ENCODE results near the gene CCDC12. TPM values are rescaled to one million over a fixed set of nuclear protein-coding genes. Genes with fewer than 3 reads are reported as not detected.

CCDC12 gene
- total RNA-seq, 6 experiments from 2014 or later: 14.6 to 24.2 (median 17.0) TPM

DNA sequence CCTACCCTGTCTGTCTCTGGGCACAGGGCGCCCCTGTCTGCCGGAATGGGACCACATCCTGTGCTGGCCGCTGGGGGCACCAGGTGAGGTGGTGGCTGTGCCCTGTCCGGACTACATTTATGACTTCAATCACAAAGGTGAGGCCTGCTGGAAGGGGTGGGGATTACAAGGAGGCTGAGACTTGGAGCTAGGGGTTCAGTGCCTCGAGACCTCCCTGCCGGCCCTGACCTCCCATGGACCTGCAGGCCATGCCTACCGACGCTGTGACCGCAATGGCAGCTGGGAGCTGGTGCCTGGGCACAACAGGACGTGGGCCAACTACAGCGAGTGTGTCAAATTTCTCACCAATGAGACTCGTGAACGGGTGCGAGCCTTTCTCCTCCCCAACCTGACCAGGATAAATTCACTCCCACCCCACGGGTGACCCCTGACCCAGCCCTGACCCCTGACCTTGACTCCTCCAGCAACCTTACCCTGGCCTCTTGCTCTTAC lies 78.7 kb downstream of the CCDC12 start:
- H3K4me1 ChIP-seq: no peaks in the 10 kb centered on the region
- no peaks in the 10 kb centered on the region for H3K27me3 ChIP-seq
- no peaks in the 10 kb centered on the region for H3K9me3 ChIP-seq
- WGBS (ENCODE audit: insufficient coverage, low coverage, low lambda C conversion rate, missing lambda C conversion rate): 73% methylated on average over 4 of the region's 15 CpGs
- intact Hi-C loops (cut with DNase I): loop anchor here in 1 of 2 donors (5.0 kb wide), 1 partner anchor 36 kb away; the partner anchor contains the start of gene MYL3
- ATAC-seq (no peak), DNase-seq (peak in 2 of 3 donors; percentile 9 to 31)
- TF ChIP-seq POLR2A (IDR thresholded peaks at IDR 0.05): no peak
- TF ChIP-seq, protein P1, sequence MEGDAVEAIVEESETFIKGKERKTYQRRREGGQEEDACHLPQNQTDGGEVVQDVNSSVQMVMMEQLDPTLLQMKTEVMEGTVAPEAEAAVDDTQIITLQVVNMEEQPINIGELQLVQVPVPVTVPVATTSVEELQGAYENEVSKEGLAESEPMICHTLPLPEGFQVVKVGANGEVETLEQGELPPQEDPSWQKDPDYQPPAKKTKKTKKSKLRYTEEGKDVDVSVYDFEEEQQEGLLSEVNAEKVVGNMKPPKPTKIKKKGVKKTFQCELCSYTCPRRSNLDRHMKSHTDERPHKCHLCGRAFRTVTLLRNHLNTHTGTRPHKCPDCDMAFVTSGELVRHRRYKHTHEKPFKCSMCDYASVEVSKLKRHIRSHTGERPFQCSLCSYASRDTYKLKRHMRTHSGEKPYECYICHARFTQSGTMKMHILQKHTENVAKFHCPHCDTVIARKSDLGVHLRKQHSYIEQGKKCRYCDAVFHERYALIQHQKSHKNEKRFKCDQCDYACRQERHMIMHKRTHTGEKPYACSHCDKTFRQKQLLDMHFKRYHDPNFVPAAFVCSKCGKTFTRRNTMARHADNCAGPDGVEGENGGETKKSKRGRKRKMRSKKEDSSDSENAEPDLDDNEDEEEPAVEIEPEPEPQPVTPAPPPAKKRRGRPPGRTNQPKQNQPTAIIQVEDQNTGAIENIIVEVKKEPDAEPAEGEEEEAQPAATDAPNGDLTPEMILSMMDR (IDR thresholded peaks at IDR 0.05): no peak
- H3K4me3 ChIP-seq: no peak overlapping the region
- H3K27ac ChIP-seq: no peak overlapping the region
- H3K36me3 ChIP-seq: no peaks in the 10 kb centered on the region

DNA sequence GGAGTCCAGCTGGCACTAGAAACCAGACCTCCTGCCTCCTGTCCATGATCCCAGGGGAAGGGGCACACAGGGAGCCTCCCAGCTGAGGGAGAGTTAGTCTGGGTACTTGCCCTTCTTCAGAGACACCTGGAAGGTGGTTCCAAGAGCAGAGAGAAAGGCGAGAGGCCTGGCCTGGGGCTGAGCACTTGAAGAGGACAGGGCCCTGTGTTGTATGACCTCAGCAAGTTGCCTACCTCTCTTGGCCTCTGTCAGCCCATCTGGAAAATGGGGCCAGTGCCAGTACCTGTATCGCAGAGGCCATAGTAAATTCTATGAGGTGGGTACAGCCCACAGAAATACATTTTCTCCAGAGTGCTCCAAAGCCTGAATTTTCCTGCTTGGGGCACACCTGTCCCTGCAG lies 79.5 kb downstream of the CCDC12 start:
- 100% methylated on average over 2 of the region's 2 CpGs for WGBS (ENCODE audit: insufficient coverage, low coverage, low lambda C conversion rate, missing lambda C conversion rate)
- Histone ChIP-seq H3K9me3 (no peaks in the 10 kb centered on the region), H3K36me3 (no peaks in the 10 kb centered on the region), H3K4me3 (no peak overlapping the region), H3K27ac (no peak overlapping the region), H3K4me1 (peaks cover 0 to 3% (median under 1%) of the 10 kb centered on the region in 4 donors), H3K27me3 (no peaks in the 10 kb centered on the region)
- no peak for ATAC-seq
- intact Hi-C loops (cut with DNase I): loop anchor here in 1 of 2 donors (5.0 kb wide), 1 partner anchor 35 kb away; the partner anchor contains the start of gene MYL3
- DNase-seq: peak in 2 of 3 donors; percentile 3 to 26
- TF ChIP-seq POLR2A (IDR thresholded peaks at IDR 0.05): no peak
- TF ChIP-seq, protein P1 (IDR thresholded peaks at IDR 0.05): no peak

DNA sequence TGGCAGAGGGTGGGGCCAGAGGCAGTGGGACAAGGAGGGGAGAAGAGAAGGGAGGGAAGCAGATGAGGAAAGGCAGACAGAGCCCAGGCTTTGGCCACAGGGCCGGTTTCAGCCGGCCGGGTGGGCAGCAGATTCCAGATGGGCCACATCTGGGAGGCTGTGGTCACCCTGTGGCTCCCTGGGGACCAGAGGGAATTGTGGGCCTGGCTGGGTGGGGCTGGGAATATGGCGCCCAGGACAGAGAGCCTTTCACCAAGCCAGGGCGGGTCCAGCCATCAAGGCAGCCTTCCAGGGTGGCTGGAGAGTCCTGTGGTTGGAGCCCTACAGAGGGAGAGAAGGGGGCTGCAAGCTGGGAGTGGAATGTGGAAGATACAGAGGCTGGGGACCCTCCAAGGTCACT lies 80.2 kb downstream of the CCDC12 start:
- H3K4me1 ChIP-seq: peaks cover 0 to 6% (median 2%) of the 10 kb centered on the region in 4 donors

DNA sequence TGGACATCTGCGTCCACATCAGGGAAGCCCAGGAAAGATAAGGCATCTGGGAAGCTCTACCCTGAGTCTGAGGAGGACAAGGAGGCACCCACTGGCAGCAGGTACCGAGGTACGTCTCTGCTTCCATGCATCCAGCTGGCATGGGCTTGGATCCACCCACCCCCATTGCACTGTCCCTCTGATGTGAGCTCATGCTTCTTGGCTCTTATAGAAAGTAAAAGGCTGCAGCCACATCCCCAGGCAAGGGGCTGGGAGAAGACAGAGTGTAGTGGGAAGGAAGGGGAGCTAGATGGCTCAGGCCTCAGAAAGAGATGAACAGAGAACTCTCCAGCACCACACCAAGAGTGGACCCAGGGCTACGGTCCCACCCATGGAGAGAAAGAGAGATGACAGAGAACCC lies 80.8 kb downstream of the CCDC12 start:
- H3K27me3 ChIP-seq: no peaks in the 10 kb centered on the region
- peak in 2 of 3 donors; percentile 10 to 15 for DNase-seq
- H3K27ac ChIP-seq: no peak overlapping the region
- H3K4me3 ChIP-seq: no peak overlapping the region
- WGBS (ENCODE audit: insufficient coverage, low coverage, low lambda C conversion rate, missing lambda C conversion rate): 62% methylated on average over 3 of the region's 4 CpGs
- intact Hi-C loops (cut with DNase I): loop anchor here in 1 of 2 donors (5.0 kb wide), 1 partner anchor 33 kb away; the partner anchor contains the start of gene MYL3
- H3K36me3 ChIP-seq: no peaks in the 10 kb centered on the region
- TF ChIP-seq POLR2A (IDR thresholded peaks at IDR 0.05): no peak
- TF ChIP-seq, protein P1 (IDR thresholded peaks at IDR 0.05): no peak
- ATAC-seq: no peak
- peaks cover 0 to 6% (median 2%) of the 10 kb centered on the region in 4 donors for H3K4me1 ChIP-seq
- H3K9me3 ChIP-seq: no peaks in the 10 kb centered on the region

More for the DNA sequence above, 80.2 kb downstream of the CCDC12 start:
- no peak overlapping the region for H3K4me3 ChIP-seq
- no peak for ATAC-seq
- H3K9me3 ChIP-seq: no peaks in the 10 kb centered on the region
- no peak for TF ChIP-seq POLR2A (IDR thresholded peaks at IDR 0.05)
- TF ChIP-seq, protein P1 (IDR thresholded peaks at IDR 0.05): no peak
- DNase-seq: peak in 2 of 3 donors; percentile 7 to 38
- no peaks in the 10 kb centered on the region for H3K27me3 ChIP-seq
- intact Hi-C loops (cut with DNase I): loop anchor here in 1 of 2 donors (5.0 kb wide), 1 partner anchor 34 kb away; the partner anchor contains the start of gene MYL3
- H3K36me3 ChIP-seq: no peaks in the 10 kb centered on the region
- 82% methylated on average over 2 of the region's 5 CpGs for WGBS (ENCODE audit: insufficient coverage, low coverage, low lambda C conversion rate, missing lambda C conversion rate)
- H3K27ac ChIP-seq: no peak overlapping the region
